Tibial nerve (tissue), 4 donors: ENCODE data around the gene CASP9.

Experiments
- CTCF ChIP-seq, 5 experiments: fragments of 200-600 bp in 3 of 5; fragments of 450-650 bp in 2 of 5; sonication (generic) in 3 of 5; IDR thresholded peaks; one replicate each; pipeline ENCODE4 v1.5.1; 2016 to 2019; ENCODE audit warnings: antibody characterized with exemption in 5 of 5, mild to moderate bottlenecking in 3 of 5, moderate library complexity in 2 of 5
- EP300 ChIP-seq, 2 donors: sonication (generic); formaldehyde crosslinking; IDR thresholded peaks; one replicate each; pipeline ENCODE4 v1.6.1; 2017; ENCODE audit warnings: antibody characterized with exemption in 2 of 2, mild to moderate bottlenecking in 1 of 2
- POLR2A ChIP-seq, 2 donors: fragments of 450-650 bp; IDR thresholded peaks; one replicate each; pipeline ENCODE4 v1.6.1; 2017; ENCODE audit warnings: antibody characterized with exemption in 2 of 2, mild to moderate bottlenecking in 2 of 2, moderate library complexity in 2 of 2

- TF ChIP-seq CTCF (IDR thresholded peaks at IDR 0.05) (no peak), POLR2A (IDR thresholded peaks at IDR 0.05) (no peak), EP300 (IDR thresholded peaks at IDR 0.05) (no peak)
Measured at GRCh38 chr1:15442759-15443158, 81.3 kb downstream of the CASP9 start.
